NB4 (cell line): ENCODE measurements around the gene LRIG1.

Source experiments
- DNase-seq: peaks from one replicate; pipeline ENCODE4 v3.0.0; 2010; ENCODE audit warnings: low read depth
- H3K4me3 ChIP-seq: one replicate; pipeline ENCODE4 v1.5.1; 2011; ENCODE audit warnings: mild to moderate bottlenecking, low read depth, low read length, moderate library complexity
- CTCF ChIP-seq: IDR thresholded peaks from one replicate; pipeline ENCODE4 v1.5.1; 2012; ENCODE audit warnings: low read depth, low read length
- MYC ChIP-seq: IDR thresholded peaks from 2 replicates; pipeline ENCODE4 v1.6.1; 2011; ENCODE audit warnings: low read depth, low read length
- POLR2A ChIP-seq: IDR thresholded peaks from 2 replicates; pipeline ENCODE4 v1.6.1; 2011; ENCODE audit warnings: mild to moderate bottlenecking; ENCODE audit not compliant: insufficient read length; ENCODE audit errors: extremely low read depth
- TF ChIP-seq, protein P1 (sequence below): IDR thresholded peaks from 2 replicates; pipeline ENCODE4 v1.6.1; 2011; ENCODE audit warnings: low read depth, low read length

Gene LRIG1

DNA sequence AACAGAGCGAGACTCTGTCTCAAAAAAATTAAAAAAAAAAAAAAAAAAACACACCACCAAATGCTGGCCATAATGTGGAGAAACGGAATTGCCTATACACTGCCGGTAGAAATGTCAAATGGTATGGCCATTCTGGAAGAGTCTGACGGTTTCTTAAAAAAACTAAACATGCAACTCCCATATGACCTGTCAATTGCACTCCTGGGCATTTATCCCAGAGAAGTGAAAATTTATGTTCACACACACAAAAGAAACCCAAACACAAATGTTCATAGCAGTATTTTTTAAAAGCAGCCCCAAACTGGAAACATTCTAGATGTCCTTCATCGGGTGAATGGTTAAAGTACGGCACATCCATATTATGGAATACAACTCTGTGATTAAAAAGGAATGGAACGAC is 66.1 kb downstream of the LRIG1 start:
- H3K4me3 ChIP-seq: no peak overlapping the region
- TF ChIP-seq, protein P1, sequence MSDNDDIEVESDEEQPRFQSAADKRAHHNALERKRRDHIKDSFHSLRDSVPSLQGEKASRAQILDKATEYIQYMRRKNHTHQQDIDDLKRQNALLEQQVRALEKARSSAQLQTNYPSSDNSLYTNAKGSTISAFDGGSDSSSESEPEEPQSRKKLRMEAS: no peak
- no peak for TF ChIP-seq CTCF
- no peak for TF ChIP-seq POLR2A
- no peak for TF ChIP-seq MYC
- no peak for DNase-seq

- no peak overlapping the region for H3K4me3 ChIP-seq
- no peak for DNase-seq
- TF ChIP-seq MYC: no peak
- TF ChIP-seq, protein P1: no peak
- no peak for TF ChIP-seq CTCF
- TF ChIP-seq POLR2A: no peak
Observed at GRCh38 chr3:66433522-66433782, 67.4 kb downstream of the LRIG1 start.

DNA sequence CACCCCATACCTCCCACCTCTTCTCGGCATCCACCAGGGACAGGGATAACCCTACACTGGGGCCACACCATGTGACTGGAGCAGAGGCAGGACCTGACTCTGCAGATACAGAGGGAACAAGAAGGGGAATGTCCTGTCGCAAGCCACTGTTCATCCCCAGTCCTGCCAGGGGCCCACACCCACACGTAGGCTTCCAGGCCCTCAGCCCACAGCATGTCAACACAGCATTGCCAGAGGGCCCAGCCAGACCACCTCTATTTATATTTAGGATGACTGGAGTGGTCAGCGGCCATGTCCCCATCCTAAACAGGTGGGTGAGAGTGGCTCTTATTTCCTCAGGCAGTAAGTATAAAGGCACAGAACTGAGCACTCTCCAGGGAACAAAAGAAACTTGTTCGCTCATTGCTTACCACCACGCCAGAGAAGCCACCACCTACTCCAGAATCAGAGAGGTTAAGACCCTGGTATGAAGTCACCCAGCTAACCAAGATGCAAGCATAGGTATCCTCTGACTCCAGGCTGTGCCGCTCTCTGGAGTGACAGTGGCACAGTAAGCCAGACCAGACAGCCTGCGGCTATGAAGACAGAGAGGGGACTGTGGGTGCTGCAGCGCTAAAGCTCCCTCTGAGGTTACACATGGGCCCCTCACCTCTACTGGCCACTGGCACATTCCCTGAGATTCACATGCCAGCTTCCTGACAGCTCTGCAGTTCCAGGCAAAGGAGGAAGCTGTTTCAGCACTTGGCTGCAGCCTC is 67.9 kb downstream of the LRIG1 start:
- DNase-seq: no peak
- TF ChIP-seq CTCF (no peak), MYC (no peak)
- H3K4me3 ChIP-seq: no peak overlapping the region

DNA sequence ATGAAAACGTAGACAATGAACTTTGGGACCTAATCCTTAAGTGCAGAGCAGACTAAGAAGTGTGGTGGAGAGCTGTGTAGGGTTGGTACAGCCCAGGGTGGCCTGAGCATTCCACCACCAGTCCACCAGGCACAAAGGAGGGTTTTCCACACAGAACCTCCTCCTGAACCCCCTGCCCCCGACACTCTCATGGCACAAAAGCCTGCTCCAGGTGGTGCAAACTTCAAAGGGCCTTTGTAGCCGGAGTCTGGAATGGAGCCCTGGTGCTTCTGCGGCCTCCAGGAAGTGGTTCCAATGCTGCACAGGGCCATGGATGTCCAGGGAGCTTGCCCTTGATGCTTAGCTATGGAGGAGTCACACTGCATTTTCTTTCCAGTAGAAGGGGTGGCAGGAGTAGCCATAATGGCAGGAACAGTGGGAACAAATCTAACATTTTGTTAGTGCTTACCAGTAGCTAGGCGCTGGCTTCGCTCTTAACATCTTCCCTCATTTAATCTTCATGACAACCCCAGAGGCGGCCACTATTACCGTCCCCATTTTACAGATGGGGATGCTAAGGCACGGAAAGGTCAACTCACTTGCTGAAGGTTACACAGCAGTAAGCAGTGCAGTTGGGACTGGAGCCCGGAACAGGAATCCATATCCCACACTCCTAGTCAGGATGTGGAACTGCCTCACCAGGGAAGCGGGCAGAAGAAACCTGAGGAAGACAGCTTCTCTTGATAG is 68.6 kb downstream of the LRIG1 start:
- H3K4me3 ChIP-seq: no peak overlapping the region
- TF ChIP-seq MYC (no peak), CTCF (no peak), POLR2A (no peak)
- TF ChIP-seq, protein P1: no peak
- DNase-seq: no peak

DNA sequence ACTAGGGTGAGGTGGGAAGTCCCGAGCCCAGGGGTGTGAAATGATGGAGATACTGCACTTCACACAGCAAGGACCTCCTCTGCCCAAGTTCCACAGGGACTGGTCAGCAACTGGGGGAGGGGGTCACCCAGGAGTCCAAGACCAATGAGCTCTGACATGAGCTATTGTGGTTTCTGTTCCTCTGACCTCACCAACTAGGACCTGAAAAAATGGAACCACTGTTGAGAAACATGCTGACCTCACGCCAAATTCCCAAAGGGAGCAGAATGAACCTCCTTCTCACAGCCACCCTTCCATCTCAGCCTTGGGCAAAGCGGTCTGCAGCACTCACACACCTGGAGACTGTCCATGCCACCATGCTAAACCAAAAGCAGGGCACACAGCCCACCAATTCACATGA is 69.3 kb downstream of the LRIG1 start:
- H3K4me3 ChIP-seq: no peak overlapping the region
- DNase-seq: no peak
- TF ChIP-seq, protein P1: no peak
- no peak for TF ChIP-seq MYC

DNA sequence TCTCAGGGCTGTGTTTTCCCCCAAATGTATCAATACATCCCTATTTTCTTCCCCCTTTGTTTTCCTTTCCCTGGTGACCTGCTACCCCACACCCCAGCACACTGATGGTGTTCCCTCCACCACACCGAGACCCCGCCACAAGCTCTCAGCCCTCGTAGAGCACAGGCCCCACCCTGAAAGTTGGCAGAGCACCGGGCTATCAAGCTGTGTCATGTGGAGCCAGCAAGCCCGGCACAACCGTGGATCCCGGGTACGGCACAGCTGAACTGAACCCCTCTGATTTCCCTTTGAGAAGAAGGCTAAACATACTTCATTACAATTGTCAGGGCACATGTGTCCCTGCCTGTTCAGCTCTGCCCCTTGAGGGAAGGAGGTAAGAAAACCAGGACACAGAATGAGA is 69.9 kb downstream of the LRIG1 start:
- H3K4me3 ChIP-seq: no peak overlapping the region
- TF ChIP-seq, protein P1: no peak
- TF ChIP-seq POLR2A (no peak), MYC (no peak), CTCF (no peak)
- no peak for DNase-seq
